Measurements from ENCODE around the gene PRRG1. TPM values are rescaled to one million over a fixed set of nuclear protein-coding genes. Genes with fewer than 3 reads are reported as not detected.
"Not testable (repeated sequence)": the region's sequence is repeated elsewhere in the genome, so short reads cannot be mapped to it uniquely, and the experiment has no call there.

The PRRG1 gene
- polyA plus RNA-seq, 1 donor, result 6.6 TPM

- peak in 1 of 2 donors; percentile 19 for DNase-seq
- no peaks in the 10 kb centered on the region for H3K9me3 ChIP-seq (ENCODE audit: control insufficient read depth, low read depth, low read length)
- no peak overlapping the region for H3K4me3 ChIP-seq (ENCODE audit: low read length)
- no peaks in the 10 kb centered on the region for H3K36me3 ChIP-seq (ENCODE audit: control insufficient read depth, insufficient read depth, low read length)
- WGBS (ENCODE audit: insufficient coverage, low lambda C conversion rate), result no CpG with 5 or more reads among the region's 1 CpG
- no peaks in the 10 kb centered on the region for H3K27me3 ChIP-seq (ENCODE audit: control insufficient read depth, insufficient read depth, low read length)
- H3K27ac ChIP-seq (ENCODE audit: low read length), result peak overlapping the region; percentile 48
- peaks cover 5% of the 10 kb centered on the region for H3K4me1 ChIP-seq (ENCODE audit: control insufficient read depth, insufficient read depth, low read length)
Observed at GRCh38 chrX:37455381-37455780, 106.2 kb downstream of the PRRG1 start.

GRCh38 chrX:37460285-37460684 lies 111.1 kb downstream of the PRRG1 start:
- not testable (repeated sequence) for H3K27me3 ChIP-seq (ENCODE audit: control insufficient read depth, insufficient read depth, low read length); H3K27ac ChIP-seq (ENCODE audit: low read length); DNase-seq; H3K4me3 ChIP-seq (ENCODE audit: low read length); H3K9me3 ChIP-seq (ENCODE audit: control insufficient read depth, low read depth, low read length); H3K36me3 ChIP-seq (ENCODE audit: control insufficient read depth, insufficient read depth, low read length); H3K4me1 ChIP-seq (ENCODE audit: control insufficient read depth, insufficient read depth, low read length)
- no CpG with 5 or more reads among the region's 5 CpGs for WGBS (ENCODE audit: insufficient coverage, low lambda C conversion rate)

- no peaks in the 10 kb centered on the region for H3K27me3 ChIP-seq (ENCODE audit: control insufficient read depth, insufficient read depth, low read length)
- H3K36me3 ChIP-seq (ENCODE audit: control insufficient read depth, insufficient read depth, low read length), result no peaks in the 10 kb centered on the region
- no CpG with 5 or more reads among the region's 2 CpGs for WGBS (ENCODE audit: insufficient coverage, low lambda C conversion rate)
- H3K4me1 ChIP-seq (ENCODE audit: control insufficient read depth, insufficient read depth, low read length), result no peaks in the 10 kb centered on the region
- DNase-seq, result no peak
- H3K27ac ChIP-seq (ENCODE audit: low read length), result no peak overlapping the region
- no peaks in the 10 kb centered on the region for H3K9me3 ChIP-seq (ENCODE audit: control insufficient read depth, low read depth, low read length)
- H3K4me3 ChIP-seq (ENCODE audit: low read length), result no peak overlapping the region
Observed at GRCh38 chrX:37462346-37462745, 113.2 kb downstream of the PRRG1 start.

- DNase-seq, result peak; percentile 65 to 72
- H3K9me3 ChIP-seq (ENCODE audit: control insufficient read depth, low read depth, low read length), result no peaks in the 10 kb centered on the region
- no peaks in the 10 kb centered on the region for H3K27me3 ChIP-seq (ENCODE audit: control insufficient read depth, insufficient read depth, low read length)
- H3K36me3 ChIP-seq (ENCODE audit: control insufficient read depth, insufficient read depth, low read length), result no peaks in the 10 kb centered on the region
- H3K27ac ChIP-seq (ENCODE audit: low read length), result peak overlapping the region; percentile 70
- H3K4me1 ChIP-seq (ENCODE audit: control insufficient read depth, insufficient read depth, low read length), result peaks cover 13% of the 10 kb centered on the region
- WGBS (ENCODE audit: insufficient coverage, low lambda C conversion rate), result no CpG with 5 or more reads among the region's 3 CpGs
- no peak overlapping the region for H3K4me3 ChIP-seq (ENCODE audit: low read length)
Observed at GRCh38 chrX:37468124-37468739, 119.1 kb downstream of the PRRG1 start.

GRCh38 chrX:37470711-37471110 lies 121.5 kb downstream of the PRRG1 start:
- DNase-seq, result no peak
- Histone ChIP-seq H3K27me3 (ENCODE audit: control insufficient read depth, insufficient read depth, low read length) (no peaks in the 10 kb centered on the region), H3K4me3 (ENCODE audit: low read length) (no peak overlapping the region), H3K27ac (ENCODE audit: low read length) (no peak overlapping the region), H3K36me3 (ENCODE audit: control insufficient read depth, insufficient read depth, low read length) (no peaks in the 10 kb centered on the region), H3K4me1 (ENCODE audit: control insufficient read depth, insufficient read depth, low read length) (peaks cover 14% of the 10 kb centered on the region), H3K9me3 (ENCODE audit: control insufficient read depth, low read depth, low read length) (no peaks in the 10 kb centered on the region)
- WGBS (ENCODE audit: insufficient coverage, low lambda C conversion rate), result no CpG with 5 or more reads among the region's 3 CpGs

GRCh38 chrX:37472836-37473235 lies 123.7 kb downstream of the PRRG1 start:
- Histone ChIP-seq H3K27me3 (ENCODE audit: control insufficient read depth, insufficient read depth, low read length) (no peaks in the 10 kb centered on the region), H3K36me3 (ENCODE audit: control insufficient read depth, insufficient read depth, low read length) (no peaks in the 10 kb centered on the region), H3K9me3 (ENCODE audit: control insufficient read depth, low read depth, low read length) (no peaks in the 10 kb centered on the region), H3K27ac (ENCODE audit: low read length) (peak overlapping the region; percentile 70), H3K4me3 (ENCODE audit: low read length) (no peak overlapping the region), H3K4me1 (ENCODE audit: control insufficient read depth, insufficient read depth, low read length) (peaks cover 11% of the 10 kb centered on the region)
- peak; percentile 42 to 79 for DNase-seq
- WGBS (ENCODE audit: insufficient coverage, low lambda C conversion rate), result no CpG with 5 or more reads among the region's 6 CpGs

- no CpG with 5 or more reads among the region's 5 CpGs for WGBS (ENCODE audit: insufficient coverage, low lambda C conversion rate)
- no peak overlapping the region for H3K4me3 ChIP-seq (ENCODE audit: low read length)
- no peaks in the 10 kb centered on the region for H3K36me3 ChIP-seq (ENCODE audit: control insufficient read depth, insufficient read depth, low read length)
- H3K4me1 ChIP-seq (ENCODE audit: control insufficient read depth, insufficient read depth, low read length), result peaks cover 9% of the 10 kb centered on the region
- H3K27ac ChIP-seq (ENCODE audit: low read length), result no peak overlapping the region
- no peaks in the 10 kb centered on the region for H3K9me3 ChIP-seq (ENCODE audit: control insufficient read depth, low read depth, low read length)
- DNase-seq, result no peak
- H3K27me3 ChIP-seq (ENCODE audit: control insufficient read depth, insufficient read depth, low read length), result no peaks in the 10 kb centered on the region
Observed at GRCh38 chrX:37474478-37474877, 125.3 kb downstream of the PRRG1 start.

GRCh38 chrX:37476571-37477170 lies 127.5 kb downstream of the PRRG1 start:
- Histone ChIP-seq H3K9me3 (ENCODE audit: control insufficient read depth, low read depth, low read length) (no peaks in the 10 kb centered on the region), H3K4me3 (ENCODE audit: low read length) (no peak overlapping the region), H3K36me3 (ENCODE audit: control insufficient read depth, insufficient read depth, low read length) (no peaks in the 10 kb centered on the region), H3K4me1 (ENCODE audit: control insufficient read depth, insufficient read depth, low read length) (peaks cover 9% of the 10 kb centered on the region), H3K27me3 (ENCODE audit: control insufficient read depth, insufficient read depth, low read length) (no peaks in the 10 kb centered on the region), H3K27ac (ENCODE audit: low read length) (no peak overlapping the region)
- DNase-seq, result no peak
- 90% methylated on average over 2 of the region's 3 CpGs for WGBS (ENCODE audit: insufficient coverage, low lambda C conversion rate)

GRCh38 chrX:37484335-37484734 lies 135.2 kb downstream of the PRRG1 start:
- not testable (repeated sequence) for H3K4me3 ChIP-seq (ENCODE audit: low read length); H3K27ac ChIP-seq (ENCODE audit: low read length); H3K9me3 ChIP-seq (ENCODE audit: control insufficient read depth, low read depth, low read length); H3K4me1 ChIP-seq (ENCODE audit: control insufficient read depth, insufficient read depth, low read length); H3K27me3 ChIP-seq (ENCODE audit: control insufficient read depth, insufficient read depth, low read length); H3K36me3 ChIP-seq (ENCODE audit: control insufficient read depth, insufficient read depth, low read length); DNase-seq
- no CpG with 5 or more reads among the region's 4 CpGs for WGBS (ENCODE audit: insufficient coverage, low lambda C conversion rate)

- Histone ChIP-seq H3K4me3 (ENCODE audit: low read length) (no peak overlapping the region), H3K27me3 (ENCODE audit: control insufficient read depth, insufficient read depth, low read length) (no peaks in the 10 kb centered on the region), H3K9me3 (ENCODE audit: control insufficient read depth, low read depth, low read length) (no peaks in the 10 kb centered on the region), H3K27ac (ENCODE audit: low read length) (no peak overlapping the region), H3K4me1 (ENCODE audit: control insufficient read depth, insufficient read depth, low read length) (no peaks in the 10 kb centered on the region), H3K36me3 (ENCODE audit: control insufficient read depth, insufficient read depth, low read length) (no peaks in the 10 kb centered on the region)
- no peak for DNase-seq
- no CpG with 5 or more reads among the region's 2 CpGs for WGBS (ENCODE audit: insufficient coverage, low lambda C conversion rate)
Observed at GRCh38 chrX:37485429-37485828, 136.3 kb downstream of the PRRG1 start.

GRCh38 chrX:37487271-37487670 lies 138.1 kb downstream of the PRRG1 start:
- H3K4me1 ChIP-seq (ENCODE audit: control insufficient read depth, insufficient read depth, low read length), result no peaks in the 10 kb centered on the region
- no peaks in the 10 kb centered on the region for H3K36me3 ChIP-seq (ENCODE audit: control insufficient read depth, insufficient read depth, low read length)
- WGBS (ENCODE audit: insufficient coverage, low lambda C conversion rate), result no CpG with 5 or more reads among the region's 5 CpGs

More at GRCh38 chrX:37487271-37487670, 138.1 kb downstream of the PRRG1 start:
- Histone ChIP-seq H3K9me3 (ENCODE audit: control insufficient read depth, low read depth, low read length) (peaks cover 7% of the 10 kb centered on the region), H3K27me3 (ENCODE audit: control insufficient read depth, insufficient read depth, low read length) (no peaks in the 10 kb centered on the region), H3K27ac (ENCODE audit: low read length) (no peak overlapping the region), H3K4me3 (ENCODE audit: low read length) (no peak overlapping the region)
- DNase-seq, result no peak
